ENCODE measurements around the gene SMCHD1. TPM values are rescaled to one million over a fixed set of nuclear protein-coding genes. Genes with fewer than 3 reads are reported as not detected.

Gene SMCHD1
- total RNA-seq, 3 donors from 2014 or later = 73.9 to 131 (median 102) TPM

GRCh38 chr18:2811416-2811815 is 155.9 kb downstream of the SMCHD1 start:
- H3K4me3 ChIP-seq = no peak overlapping the region
- H3K9me3 ChIP-seq = peaks cover 29 to 44% of the 10 kb centered on the region in 2 donors
- H3K27me3 ChIP-seq = no peaks in the 10 kb centered on the region
- no peaks in the 10 kb centered on the region for H3K4me1 ChIP-seq
- H3K36me3 ChIP-seq = no peaks in the 10 kb centered on the region
- no peak for DNase-seq (ENCODE audit: low spot score in 2 of 2)
- H3K27ac ChIP-seq = no peak overlapping the region
- TF ChIP-seq POLR2A (IDR thresholded peaks at IDR 0.05) (no peak), POLR2AphosphoS5 (IDR thresholded peaks at IDR 0.05) (no peak), CTCF (IDR thresholded peaks at IDR 0.05) (no peak)
- intact Hi-C loops (cut with DNase I; ENCODE audit: low total_unique reads) = loop anchor here (2.0 kb wide), 1 partner anchor 29 kb away; no protein-coding TSS in a partner anchor

- no peak for DNase-seq (ENCODE audit: low spot score in 2 of 2)
- Histone ChIP-seq H3K4me3 (no peak overlapping the region), H3K36me3 (no peaks in the 10 kb centered on the region), H3K27ac (no peak overlapping the region), H3K27me3 (no peaks in the 10 kb centered on the region), H3K4me1 (no peaks in the 10 kb centered on the region), H3K9me3 (peaks cover 29 to 44% of the 10 kb centered on the region in 2 donors)
- TF ChIP-seq POLR2A (IDR thresholded peaks at IDR 0.05) (no peak), POLR2AphosphoS5 (IDR thresholded peaks at IDR 0.05) (no peak), CTCF (IDR thresholded peaks at IDR 0.05) (no peak)
- intact Hi-C loops (cut with DNase I; ENCODE audit: low total_unique reads) = no loop called here
Measured at GRCh38 chr18:2814928-2815327, 159.4 kb downstream of the SMCHD1 start.

- intact Hi-C loops (cut with DNase I; ENCODE audit: low total_unique reads) = no loop called here
- H3K4me1 ChIP-seq = no peaks in the 10 kb centered on the region
- H3K36me3 ChIP-seq = no peaks in the 10 kb centered on the region
- TF ChIP-seq POLR2A (IDR thresholded peaks at IDR 0.05) = no peak
- H3K27me3 ChIP-seq = no peaks in the 10 kb centered on the region
- H3K4me3 ChIP-seq = no peak overlapping the region
- peaks cover 19 to 21% of the 10 kb centered on the region in 2 donors for H3K9me3 ChIP-seq
- no peak overlapping the region for H3K27ac ChIP-seq
- no peak for DNase-seq (ENCODE audit: low spot score in 2 of 2)
Measured at GRCh38 chr18:2818281-2818680, 162.8 kb downstream of the SMCHD1 start.

GRCh38 chr18:2821695-2822094 is 166.2 kb downstream of the SMCHD1 start:
- H3K36me3 ChIP-seq = no peaks in the 10 kb centered on the region
- no peak for DNase-seq (ENCODE audit: low spot score in 2 of 2)
- no peak overlapping the region for H3K27ac ChIP-seq
- no peaks in the 10 kb centered on the region for H3K4me1 ChIP-seq
- intact Hi-C loops (cut with DNase I; ENCODE audit: low total_unique reads) = no loop called here
- TF ChIP-seq CTCF (IDR thresholded peaks at IDR 0.05) = no peak
- TF ChIP-seq POLR2AphosphoS5 (IDR thresholded peaks at IDR 0.05) = no peak
- TF ChIP-seq POLR2A (IDR thresholded peaks at IDR 0.05) = no peak
- H3K27me3 ChIP-seq = no peaks in the 10 kb centered on the region
- no peak overlapping the region for H3K4me3 ChIP-seq
- H3K9me3 ChIP-seq = peaks cover 6% of the 10 kb centered on the region in 2 donors

GRCh38 chr18:2822213-2822921 is 166.8 kb downstream of the SMCHD1 start:
- no peaks in the 10 kb centered on the region for H3K27me3 ChIP-seq
- H3K9me3 ChIP-seq = peaks cover 6% of the 10 kb centered on the region in 2 donors
- no peak overlapping the region for H3K27ac ChIP-seq
- intact Hi-C loops (cut with DNase I; ENCODE audit: low total_unique reads) = no loop called here
- H3K36me3 ChIP-seq = no peaks in the 10 kb centered on the region
- no peaks in the 10 kb centered on the region for H3K4me1 ChIP-seq
- no peak overlapping the region for H3K4me3 ChIP-seq
- TF ChIP-seq POLR2A (IDR thresholded peaks at IDR 0.05) (no peak), POLR2AphosphoS5 (IDR thresholded peaks at IDR 0.05) (no peak), CTCF (IDR thresholded peaks at IDR 0.05) (no peak)
- DNase-seq (ENCODE audit: low spot score in 2 of 2) = no peak

All from breast epithelium (tissue), 4 donors.